ENCODE results near the gene DLL4.

The DLL4 gene

DNA sequence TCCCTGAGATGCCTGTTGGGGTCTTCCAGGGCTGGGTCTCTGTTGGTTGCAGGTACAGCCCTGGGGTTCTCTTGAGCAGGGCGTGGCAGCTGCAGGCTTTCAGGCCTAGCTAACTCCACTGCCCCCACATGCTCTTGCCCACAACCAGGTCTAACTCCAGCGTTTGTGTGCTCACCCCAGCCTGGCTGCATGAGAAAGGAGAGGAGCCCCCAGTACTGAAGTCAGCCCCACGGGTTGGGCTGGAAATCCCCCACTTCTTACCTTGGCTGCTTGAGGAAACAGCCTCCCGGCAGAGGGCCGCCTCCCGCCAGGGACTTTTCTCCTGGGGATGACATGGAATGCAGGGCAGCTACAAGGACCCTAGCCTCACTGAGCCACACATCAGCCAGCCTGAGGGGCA, 16.7 kb upstream of the DLL4 start:
- DNase-seq (ENCODE audit: low read depth) = no peak
- TF ChIP-seq, protein P1, sequence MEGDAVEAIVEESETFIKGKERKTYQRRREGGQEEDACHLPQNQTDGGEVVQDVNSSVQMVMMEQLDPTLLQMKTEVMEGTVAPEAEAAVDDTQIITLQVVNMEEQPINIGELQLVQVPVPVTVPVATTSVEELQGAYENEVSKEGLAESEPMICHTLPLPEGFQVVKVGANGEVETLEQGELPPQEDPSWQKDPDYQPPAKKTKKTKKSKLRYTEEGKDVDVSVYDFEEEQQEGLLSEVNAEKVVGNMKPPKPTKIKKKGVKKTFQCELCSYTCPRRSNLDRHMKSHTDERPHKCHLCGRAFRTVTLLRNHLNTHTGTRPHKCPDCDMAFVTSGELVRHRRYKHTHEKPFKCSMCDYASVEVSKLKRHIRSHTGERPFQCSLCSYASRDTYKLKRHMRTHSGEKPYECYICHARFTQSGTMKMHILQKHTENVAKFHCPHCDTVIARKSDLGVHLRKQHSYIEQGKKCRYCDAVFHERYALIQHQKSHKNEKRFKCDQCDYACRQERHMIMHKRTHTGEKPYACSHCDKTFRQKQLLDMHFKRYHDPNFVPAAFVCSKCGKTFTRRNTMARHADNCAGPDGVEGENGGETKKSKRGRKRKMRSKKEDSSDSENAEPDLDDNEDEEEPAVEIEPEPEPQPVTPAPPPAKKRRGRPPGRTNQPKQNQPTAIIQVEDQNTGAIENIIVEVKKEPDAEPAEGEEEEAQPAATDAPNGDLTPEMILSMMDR (IDR thresholded peaks at IDR 0.05; ENCODE audit: low read depth, low read length, missing control alignments) = no peak
- no peak overlapping the region for H3K4me3 ChIP-seq (ENCODE audit: low read depth, low read length)

DNA sequence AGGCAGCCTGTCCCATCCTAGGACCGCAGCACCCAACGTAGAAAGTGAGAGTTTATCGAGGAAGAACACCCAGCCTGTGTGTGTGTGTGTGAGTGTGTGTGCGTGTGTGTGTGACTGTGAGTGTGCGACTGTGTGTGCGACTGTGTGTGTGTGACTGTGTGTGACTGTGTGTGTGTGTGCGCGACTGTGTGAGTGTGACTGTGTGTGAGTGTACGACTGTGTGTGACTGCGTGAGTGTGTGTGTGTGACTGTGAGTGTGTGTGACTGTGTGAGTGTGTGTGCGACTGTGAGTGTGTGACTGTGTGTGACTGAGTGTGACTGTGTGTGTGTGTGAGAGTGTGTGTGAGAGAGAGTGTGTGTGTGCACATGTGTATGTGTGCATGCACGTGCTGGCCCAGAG, 15.1 kb upstream of the DLL4 start:
- TF ChIP-seq, protein P1 (IDR thresholded peaks at IDR 0.05; ENCODE audit: low read depth, low read length, missing control alignments) = no peak
- H3K4me3 ChIP-seq (ENCODE audit: low read depth, low read length) = no peak overlapping the region
- DNase-seq (ENCODE audit: low read depth) = no peak

DNA sequence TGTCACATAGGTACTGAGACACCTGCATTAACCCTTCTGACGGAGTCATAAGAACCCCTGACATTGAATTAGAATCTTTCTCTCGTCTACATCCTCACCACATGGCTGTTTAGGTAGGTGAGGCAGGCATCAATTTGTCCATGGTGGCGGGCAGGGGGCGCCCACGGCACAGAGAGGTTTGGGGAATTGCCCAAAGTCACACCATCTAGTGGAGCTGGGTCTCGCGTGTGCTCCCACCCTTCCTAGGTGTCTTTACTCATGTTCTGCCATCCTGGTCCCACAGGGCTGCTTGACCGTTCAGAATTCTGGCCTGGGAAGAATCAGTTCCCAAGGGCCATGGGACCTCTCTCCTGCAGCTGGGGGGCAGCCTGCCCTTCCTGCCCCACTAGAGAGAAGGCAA, 14.7 kb upstream of the DLL4 start:
- no peak for DNase-seq (ENCODE audit: low read depth)
- TF ChIP-seq, protein P1 (IDR thresholded peaks at IDR 0.05; ENCODE audit: low read depth, low read length, missing control alignments) = peak; percentile 56
- H3K4me3 ChIP-seq (ENCODE audit: low read depth, low read length) = no peak overlapping the region

DNA sequence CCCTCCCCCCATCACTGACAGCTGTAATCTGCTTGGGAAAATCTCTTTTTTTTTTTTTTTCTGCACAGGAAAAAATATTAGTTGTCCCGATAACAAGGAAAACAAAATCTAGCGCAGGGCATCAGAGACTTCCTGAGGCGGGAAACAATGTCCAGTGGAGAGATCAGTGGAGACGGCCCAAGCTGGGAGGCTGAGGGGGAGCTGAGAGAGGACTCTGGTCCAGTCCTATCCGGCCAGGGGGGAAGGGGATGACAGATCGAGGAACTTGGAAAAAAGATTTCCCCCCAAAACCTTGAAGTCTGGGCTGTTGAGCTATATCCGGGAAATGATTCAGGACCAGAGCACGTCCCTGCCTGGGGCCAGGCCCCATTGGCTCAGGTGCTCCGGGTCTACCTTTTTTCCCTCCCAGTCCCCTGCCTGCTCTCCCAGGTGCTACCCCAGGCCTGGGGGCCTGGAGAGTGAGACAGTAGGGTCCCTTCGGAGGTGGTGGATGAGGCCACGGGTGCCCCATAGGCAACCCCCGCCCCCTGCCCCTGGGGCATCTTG, 14.0 kb upstream of the DLL4 start:
- TF ChIP-seq, protein P1 (IDR thresholded peaks at IDR 0.05; ENCODE audit: low read depth, low read length, missing control alignments) = no peak
- H3K4me3 ChIP-seq (ENCODE audit: low read depth, low read length) = no peak overlapping the region
- no peak for DNase-seq (ENCODE audit: low read depth)

DNA sequence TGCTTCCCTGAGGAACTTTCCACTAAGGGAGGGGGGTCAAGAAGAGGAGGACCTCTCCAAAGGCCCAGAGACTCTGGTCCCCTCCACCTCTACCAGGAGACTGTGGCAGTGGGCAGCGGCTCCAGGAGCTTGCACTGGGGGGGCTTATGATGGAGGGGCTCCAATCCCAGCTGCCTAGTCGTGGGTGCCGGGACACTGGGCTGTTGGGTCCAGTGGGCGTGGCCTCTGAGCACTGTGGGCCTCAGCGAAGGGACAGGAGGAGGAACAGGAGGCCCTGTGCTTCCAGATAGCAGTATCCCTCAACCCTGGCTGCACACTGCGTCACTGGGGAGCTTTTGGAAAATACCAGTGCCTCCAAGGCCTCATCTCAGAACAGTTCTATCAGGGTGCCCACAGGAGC, 13.5 kb upstream of the DLL4 start:
- no peak overlapping the region for H3K4me3 ChIP-seq (ENCODE audit: low read depth, low read length)
- TF ChIP-seq, protein P1 (IDR thresholded peaks at IDR 0.05; ENCODE audit: low read depth, low read length, missing control alignments) = no peak
- DNase-seq (ENCODE audit: low read depth) = no peak

DNA sequence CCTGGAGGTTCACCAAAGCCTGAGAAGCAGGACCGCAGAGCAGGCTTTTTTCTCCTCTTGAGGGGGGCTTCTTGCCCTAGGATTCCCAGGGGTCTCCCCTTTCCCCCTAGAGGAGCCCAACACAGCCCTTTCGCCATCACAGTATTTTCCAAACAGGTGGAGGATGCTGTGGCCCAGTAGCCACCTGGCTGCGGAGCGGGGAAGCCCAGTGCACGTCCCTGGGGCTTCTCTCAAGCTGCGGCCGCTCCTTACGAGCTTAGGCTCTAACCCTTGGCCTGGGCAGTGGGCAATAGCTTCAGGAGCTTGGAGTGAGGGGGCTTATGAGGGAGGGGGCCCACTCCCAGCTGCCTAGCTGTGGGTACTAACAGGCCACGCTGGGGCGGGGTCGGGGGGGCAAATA, 11.6 kb upstream of the DLL4 start:
- no peak overlapping the region for H3K4me3 ChIP-seq (ENCODE audit: low read depth, low read length)
- no peak for DNase-seq (ENCODE audit: low read depth)
- TF ChIP-seq, protein P1 (IDR thresholded peaks at IDR 0.05; ENCODE audit: low read depth, low read length, missing control alignments) = no peak

DNA sequence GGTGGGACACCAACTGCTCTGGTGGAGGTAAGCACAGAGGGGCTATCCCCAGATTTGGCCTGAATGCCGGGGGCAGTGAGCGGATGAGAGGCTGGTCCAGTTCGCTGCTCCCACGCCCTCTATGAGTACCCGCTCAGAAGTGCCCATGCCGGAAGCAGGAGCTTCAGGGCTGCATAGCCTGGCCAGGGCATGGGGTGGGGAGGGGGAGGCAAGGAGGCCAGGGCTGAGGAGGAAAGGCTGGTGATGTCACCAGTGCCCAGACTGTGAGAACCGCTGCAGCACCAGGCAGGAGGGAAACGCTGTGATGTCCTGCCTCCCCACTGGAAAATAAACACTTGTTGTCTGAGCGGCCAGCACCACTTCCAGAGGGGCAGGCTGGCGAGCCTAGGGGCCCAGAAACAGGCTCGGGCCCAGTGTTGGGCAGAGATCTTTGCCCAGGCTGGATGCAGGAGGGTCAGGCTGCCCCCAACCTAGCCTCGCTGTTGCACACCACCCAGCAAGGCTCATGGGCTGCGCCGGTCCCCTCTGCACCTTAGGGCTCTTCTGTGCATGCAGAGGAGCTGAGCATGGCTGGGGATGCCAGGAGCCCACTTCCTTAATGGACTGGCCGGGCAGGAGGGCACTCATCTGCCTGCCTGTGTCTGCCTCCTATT, 10.9 kb upstream of the DLL4 start:
- no peak overlapping the region for H3K4me3 ChIP-seq (ENCODE audit: low read depth, low read length)
- DNase-seq (ENCODE audit: low read depth) = no peak
- TF ChIP-seq, protein P1 (IDR thresholded peaks at IDR 0.05; ENCODE audit: low read depth, low read length, missing control alignments) = no peak

Data from GM12864 (cell line).